Stimulated activated CD8-positive, alpha-beta memory T cell treated with anti-CD3 and anti-CD28 coated beads, Interleukin-7, amount 100 ng/mL, for 24 hours (primary cell): ENCODE measurements around the gene TMEM178B.
"Not testable (repeated sequence)": the region's sequence is repeated elsewhere in the genome, so short reads cannot be mapped to it uniquely, and the experiment has no call there.

ENCODE experiments used
- DNase-seq: peaks from one replicate; pipeline ENCODE4 v3.0.0-alpha.2; 2020; ENCODE audit warnings: low read depth

Gene TMEM178B

GRCh38 chr7:141387521-141388217, 313.8 kb downstream of the TMEM178B start:
- no peak for DNase-seq

- no peak for DNase-seq
Measured at GRCh38 chr7:141389140-141389796, 315.4 kb downstream of the TMEM178B start.

- DNase-seq = no peak
Measured at GRCh38 chr7:141390339-141390738, 316.5 kb downstream of the TMEM178B start.

GRCh38 chr7:141393056-141393455, 319.2 kb downstream of the TMEM178B start:
- DNase-seq = no peak

GRCh38 chr7:141397236-141398163, 323.6 kb downstream of the TMEM178B start:
- no peak for DNase-seq

- no peak for DNase-seq
Measured at GRCh38 chr7:141400356-141400755, 326.5 kb downstream of the TMEM178B start.

- no peak for DNase-seq
Measured at GRCh38 chr7:141402277-141402996, 328.6 kb downstream of the TMEM178B start.

- DNase-seq = not testable (repeated sequence)
Measured at GRCh38 chr7:141403846-141404245, 330.0 kb downstream of the TMEM178B start.

- no peak for DNase-seq
Measured at GRCh38 chr7:141406347-141406746, 332.5 kb downstream of the TMEM178B start.

GRCh38 chr7:141407893-141408292, 334.0 kb downstream of the TMEM178B start:
- no peak for DNase-seq

GRCh38 chr7:141408440-141408839, 334.6 kb downstream of the TMEM178B start:
- no peak for DNase-seq

GRCh38 chr7:141409219-141409618, 335.4 kb downstream of the TMEM178B start:
- DNase-seq = no peak

GRCh38 chr7:141409801-141410329, 336.0 kb downstream of the TMEM178B start:
- no peak for DNase-seq

- no peak for DNase-seq
Measured at GRCh38 chr7:141410353-141411000, 336.6 kb downstream of the TMEM178B start.

GRCh38 chr7:141411133-141411532, 337.3 kb downstream of the TMEM178B start:
- DNase-seq = no peak

- DNase-seq = no peak
Measured at GRCh38 chr7:141415999-141416398, 342.1 kb downstream of the TMEM178B start.

- DNase-seq = no peak
Measured at GRCh38 chr7:141416650-141417270, 342.9 kb downstream of the TMEM178B start.

- DNase-seq = no peak
Measured at GRCh38 chr7:141417506-141417905, 343.6 kb downstream of the TMEM178B start.

GRCh38 chr7:141418066-141418465, 344.2 kb downstream of the TMEM178B start:
- no peak for DNase-seq

- DNase-seq = no peak
Measured at GRCh38 chr7:141421306-141421705, 347.4 kb downstream of the TMEM178B start.

GRCh38 chr7:141427134-141427533, 353.3 kb downstream of the TMEM178B start:
- DNase-seq = no peak
